T-helper 2 cell treated with Interferon-gamma antibody and Interleukin-4, amounts not matched to agents 5 μg/mL and 100 μg/mL, for 36 hours (primary cell): ENCODE results near the gene PUS10.
"Not testable (repeated sequence)": the region's sequence is repeated elsewhere in the genome, so short reads cannot be mapped to it uniquely, and the experiment has no call there.

Experiments used
- DNase-seq: peaks from one replicate; pipeline ENCODE4 v3.0.0; 2021; ENCODE audit warnings: low spot score
- H3K27ac Mint-ChIP-seq: one replicate; pipeline ENCODE4 v1.8.0; 2021; ENCODE audit warnings: mild to moderate bottlenecking, mixed read lengths
- H3K27me3 Mint-ChIP-seq: one replicate; pipeline ENCODE4 v1.8.0; 2021; ENCODE audit warnings: low read depth, mixed read lengths
- H3K36me3 Mint-ChIP-seq: one replicate; pipeline ENCODE4 v1.8.0; 2021; ENCODE audit warnings: low read depth, mixed read lengths
- H3K4me1 Mint-ChIP-seq: one replicate; pipeline ENCODE4 v1.8.0; 2021; ENCODE audit warnings: low read depth, mixed read lengths
- H3K4me3 Mint-ChIP-seq: one replicate; pipeline ENCODE4 v1.8.0; 2022; ENCODE audit warnings: mild to moderate bottlenecking, moderate library complexity, mixed read lengths
- H3K9me3 Mint-ChIP-seq: one replicate; pipeline ENCODE4 v1.8.0; 2021; ENCODE audit warnings: mixed read lengths

The PUS10 gene

GRCh38 chr2:60948926-60949579 is 69.0 kb downstream of the PUS10 start:
- Mint-ChIP-seq H3K27ac (no peak overlapping the region), H3K9me3 (peaks cover 3% of the 10 kb centered on the region), H3K27me3 (no peaks in the 10 kb centered on the region), H3K4me3 (no peak overlapping the region), H3K4me1 (peaks cover 12% of the 10 kb centered on the region), H3K36me3 (peaks cover 28% of the 10 kb centered on the region)
- no peak for DNase-seq

GRCh38 chr2:60948161-60948560 is 69.9 kb downstream of the PUS10 start:
- Mint-ChIP-seq H3K4me3 (no peak overlapping the region), H3K9me3 (peaks cover 3% of the 10 kb centered on the region), H3K27ac (no peak overlapping the region), H3K36me3 (peaks cover 24% of the 10 kb centered on the region), H3K27me3 (no peaks in the 10 kb centered on the region), H3K4me1 (peaks cover 12% of the 10 kb centered on the region)
- DNase-seq, result no peak

GRCh38 chr2:60947056-60947455 is 71.0 kb downstream of the PUS10 start:
- Mint-ChIP-seq H3K27ac (no peak overlapping the region), H3K4me1 (peaks cover 12% of the 10 kb centered on the region), H3K36me3 (peaks cover 24% of the 10 kb centered on the region), H3K4me3 (no peak overlapping the region), H3K27me3 (no peaks in the 10 kb centered on the region), H3K9me3 (peaks cover 3% of the 10 kb centered on the region)
- no peak for DNase-seq

GRCh38 chr2:60945341-60945740 is 72.7 kb downstream of the PUS10 start:
- Mint-ChIP-seq H3K4me1 (peaks cover 9% of the 10 kb centered on the region), H3K27ac (no peak overlapping the region), H3K4me3 (no peak overlapping the region), H3K9me3 (no peaks in the 10 kb centered on the region), H3K36me3 (peaks cover 21% of the 10 kb centered on the region), H3K27me3 (no peaks in the 10 kb centered on the region)
- no peak for DNase-seq

- Mint-ChIP-seq H3K27me3 (no peaks in the 10 kb centered on the region), H3K4me1 (peaks cover 10% of the 10 kb centered on the region), H3K4me3 (no peak overlapping the region), H3K36me3 (peaks cover 32% of the 10 kb centered on the region), H3K27ac (no peak overlapping the region), H3K9me3 (no peaks in the 10 kb centered on the region)
- no peak for DNase-seq
These were observed 78.4 kb downstream of the PUS10 start for GRCh38 chr2:60939622-60940021.

GRCh38 chr2:60938301-60938700 is 79.8 kb downstream of the PUS10 start:
- Mint-ChIP-seq H3K4me1 (peaks cover 13% of the 10 kb centered on the region), H3K27me3 (no peaks in the 10 kb centered on the region), H3K4me3 (no peak overlapping the region), H3K27ac (no peak overlapping the region), H3K36me3 (peaks cover 28% of the 10 kb centered on the region), H3K9me3 (no peaks in the 10 kb centered on the region)
- no peak for DNase-seq

- Mint-ChIP-seq H3K4me3 (no peak overlapping the region), H3K36me3 (peaks cover 36% of the 10 kb centered on the region), H3K27me3 (no peaks in the 10 kb centered on the region), H3K27ac (no peak overlapping the region), H3K9me3 (no peaks in the 10 kb centered on the region), H3K4me1 (peaks cover 14% of the 10 kb centered on the region)
- DNase-seq, result no peak
These were observed 81.3 kb downstream of the PUS10 start for GRCh38 chr2:60936757-60937156.

GRCh38 chr2:60934165-60934722 is 83.8 kb downstream of the PUS10 start:
- H3K9me3 Mint-ChIP-seq, result no peaks in the 10 kb centered on the region
- DNase-seq, result no peak
- H3K36me3 Mint-ChIP-seq, result peaks cover 37% of the 10 kb centered on the region
- H3K4me3 Mint-ChIP-seq, result no peak overlapping the region
- H3K4me1 Mint-ChIP-seq, result peaks cover 15% of the 10 kb centered on the region
- no peaks in the 10 kb centered on the region for H3K27me3 Mint-ChIP-seq
- H3K27ac Mint-ChIP-seq, result no peak overlapping the region

- no peak overlapping the region for H3K4me3 Mint-ChIP-seq
- H3K27ac Mint-ChIP-seq, result no peak overlapping the region
- no peak for DNase-seq
- H3K27me3 Mint-ChIP-seq, result no peaks in the 10 kb centered on the region
- H3K4me1 Mint-ChIP-seq, result peaks cover 15% of the 10 kb centered on the region
- H3K9me3 Mint-ChIP-seq, result no peaks in the 10 kb centered on the region
- peaks cover 35% of the 10 kb centered on the region for H3K36me3 Mint-ChIP-seq
These were observed 85.1 kb downstream of the PUS10 start for GRCh38 chr2:60932954-60933353.

GRCh38 chr2:60932061-60932460 is 86.0 kb downstream of the PUS10 start:
- not testable (repeated sequence) for H3K4me1 Mint-ChIP-seq, H3K9me3 Mint-ChIP-seq, DNase-seq, H3K27ac Mint-ChIP-seq, H3K4me3 Mint-ChIP-seq, H3K27me3 Mint-ChIP-seq
- H3K36me3 Mint-ChIP-seq, result peaks cover 36% of the 10 kb centered on the region

- H3K4me3 Mint-ChIP-seq, result no peak overlapping the region
- DNase-seq, result no peak
- H3K36me3 Mint-ChIP-seq, result peaks cover 41% of the 10 kb centered on the region
- peaks cover 7% of the 10 kb centered on the region for H3K9me3 Mint-ChIP-seq
- H3K27ac Mint-ChIP-seq, result no peak overlapping the region
- H3K27me3 Mint-ChIP-seq, result no peaks in the 10 kb centered on the region
- peaks cover 14% of the 10 kb centered on the region for H3K4me1 Mint-ChIP-seq
These were observed 91.1 kb downstream of the PUS10 start for GRCh38 chr2:60926741-60927552.

GRCh38 chr2:60925994-60926740 is 91.9 kb downstream of the PUS10 start:
- H3K9me3 Mint-ChIP-seq, result peaks cover 7% of the 10 kb centered on the region
- H3K27me3 Mint-ChIP-seq, result no peaks in the 10 kb centered on the region
- H3K4me1 Mint-ChIP-seq, result peaks cover 12% of the 10 kb centered on the region
- H3K4me3 Mint-ChIP-seq, result no peak overlapping the region
- peaks cover 41% of the 10 kb centered on the region for H3K36me3 Mint-ChIP-seq
- no peak for DNase-seq
- no peak overlapping the region for H3K27ac Mint-ChIP-seq

- no peak for DNase-seq
- no peaks in the 10 kb centered on the region for H3K9me3 Mint-ChIP-seq
- no peak overlapping the region for H3K4me3 Mint-ChIP-seq
- peaks cover 6% of the 10 kb centered on the region for H3K4me1 Mint-ChIP-seq
- H3K36me3 Mint-ChIP-seq, result peaks cover 35% of the 10 kb centered on the region
- H3K27ac Mint-ChIP-seq, result no peak overlapping the region
- H3K27me3 Mint-ChIP-seq, result no peaks in the 10 kb centered on the region
These were observed 110.7 kb downstream of the PUS10 start for GRCh38 chr2:60907329-60907728.

- H3K9me3 Mint-ChIP-seq, result no peaks in the 10 kb centered on the region
- no peak for DNase-seq
- no peaks in the 10 kb centered on the region for H3K27me3 Mint-ChIP-seq
- peaks cover 34% of the 10 kb centered on the region for H3K36me3 Mint-ChIP-seq
- H3K4me1 Mint-ChIP-seq, result peaks cover 6% of the 10 kb centered on the region
- peak overlapping the region; percentile 33 for H3K27ac Mint-ChIP-seq
- no peak overlapping the region for H3K4me3 Mint-ChIP-seq
These were observed 111.7 kb downstream of the PUS10 start for GRCh38 chr2:60906395-60906794.
